H1 (cell line): ENCODE data around the gene ACTN3. TPM values are rescaled to one million over a fixed set of nuclear protein-coding genes. Genes with fewer than 3 reads are reported as not detected.
"Not testable (repeated sequence)": the region's sequence is repeated elsewhere in the genome, so short reads cannot be mapped to it uniquely, and the experiment has no call there.

ENCODE experiments used
- CTCF ChIA-PET: fragments of 300-600 bp; sonication (Branson Sonifier 250); formaldehyde crosslinking; loops from one replicate; lab custom pipeline; 2021; ENCODE audit not compliant: partially characterized antibody; lab: Charles Lee
- POLR2A ChIA-PET: fragments of 300-600 bp; sonication (Branson Sonifier 250); formaldehyde crosslinking; loops from one replicate; lab custom pipeline; 2021; ENCODE audit warnings: inconsistent platforms; ENCODE audit not compliant: partially characterized antibody; lab: Charles Lee
- DNase-seq, 2 experiments: peaks; one replicate each; pipeline versions ENCODE4 v3.0.0 to v3.0.0-alpha.2; 2010 to 2022; ENCODE audit warnings: low spot score in 2 of 2, low read depth in 1 of 2, mixed read lengths in 1 of 2
- FAIRE-seq: peaks from 2 replicates; lab custom pipeline; 2011; peaks lifted over from hg19 to GRCh38; lab: Jason Lieb, UNC
- H2AFZ ChIP-seq: 2 replicates; pipeline ENCODE4 v1.8.1; 2012; ENCODE audit warnings: low read length, inconsistent platforms
- H2AK5ac ChIP-seq: 2 replicates; pipeline ENCODE4 v1.6.1; 2013; ENCODE audit warnings: low read depth, low read length
- H2BK120ac ChIP-seq: replicated peaks from 2 replicates; pipeline ENCODE3; 2013; ENCODE audit warnings: low read depth, low read length, inconsistent platforms
- H2BK12ac ChIP-seq: 2 replicates; pipeline ENCODE4 v1.6.1; 2013; ENCODE audit warnings: low read depth, low read length
- H2BK15ac ChIP-seq: 2 replicates; pipeline ENCODE4 v1.6.1; 2013; ENCODE audit warnings: low read length
- H2BK20ac ChIP-seq: 2 replicates; pipeline ENCODE4 v1.6.1; 2013; ENCODE audit warnings: low read length
- H2BK5ac ChIP-seq: 2 replicates; pipeline ENCODE4 v1.6.1; 2013; ENCODE audit warnings: low read depth, low read length
- H3K14ac ChIP-seq: 2 replicates; pipeline ENCODE4 v1.6.1; 2013; ENCODE audit warnings: inconsistent platforms; ENCODE audit not compliant: insufficient read length
- H3K18ac ChIP-seq: 2 replicates; pipeline ENCODE4 v1.6.1; 2013; ENCODE audit warnings: low read length; ENCODE audit errors: extremely low read depth
- H3K23ac ChIP-seq: 2 replicates; pipeline ENCODE4 v1.6.1; 2013; ENCODE audit warnings: inconsistent platforms; ENCODE audit not compliant: insufficient read length
- H3K23me2 ChIP-seq: 2 replicates; pipeline ENCODE4 v1.6.1; 2013; ENCODE audit warnings: low read depth, low read length
- H3K27ac ChIP-seq: 2 replicates; pipeline ENCODE4 v1.6.1; 2011; ENCODE audit warnings: low read depth, low read length, inconsistent platforms
- H3K27me3 ChIP-seq, 4 experiments: replicated peaks in 1 of 4; 1 replicate in 1 of 4; 2 replicates in 3 of 4; pipeline versions ENCODE4 v1.6.1 to v1.8.1; 2011 to 2013; ENCODE audit warnings: low read length in 3 of 4, mild to moderate bottlenecking in 3 of 4, inconsistent platforms in 2 of 4, mixed read lengths in 2 of 4, moderate library complexity in 1 of 4; ENCODE audit not compliant: control insufficient read depth in 3 of 4, insufficient read depth in 3 of 4; ENCODE audit errors: extremely low read depth in 1 of 4
- H3K36me3 ChIP-seq, 4 experiments: 2 replicates each; pipeline versions ENCODE4 v1.6.1 to v1.8.1; 2011 to 2013; ENCODE audit warnings: mild to moderate bottlenecking in 4 of 4, low read length in 3 of 4, moderate library complexity in 2 of 4, control low read depth in 1 of 4, inconsistent platforms in 1 of 4; ENCODE audit not compliant: insufficient read depth in 4 of 4, control insufficient read depth in 2 of 4
- H3K4ac ChIP-seq: replicated peaks from 2 replicates; pipeline ENCODE3; 2013; ENCODE audit warnings: low read length, low read depth, mixed read lengths, inconsistent platforms; ENCODE audit not compliant: insufficient read length
- H3K4me1 ChIP-seq, 4 experiments: replicated peaks in 1 of 4; 1 replicate in 1 of 4; 2 replicates in 3 of 4; pipeline versions ENCODE4 v1.6.1 to v1.8.1; 2011 to 2013; ENCODE audit warnings: low read length in 3 of 4, inconsistent platforms in 2 of 4, mixed read lengths in 1 of 4; ENCODE audit not compliant: insufficient read depth in 4 of 4, control insufficient read depth in 3 of 4
- H3K4me2 ChIP-seq, 2 experiments: 2 replicates each; pipeline versions ENCODE4 v1.6.1 to v1.8.1; 2011 to 2013; ENCODE audit warnings: low read depth in 2 of 2, low read length in 2 of 2, control low read depth in 1 of 2, inconsistent platforms in 1 of 2, mild to moderate bottlenecking in 1 of 2; ENCODE audit not compliant: insufficient read depth in 1 of 2
- H3K4me3 ChIP-seq, 4 experiments: fragments of 200-600, 300-600 bp in 1 of 4; sonication (generic), shearing (Covaris generic), sonication (Bioruptor Twin) in 1 of 4; 2 replicates each; pipeline versions ENCODE4 v1.5.1 to v1.8.1; 2011 to 2016; ENCODE audit warnings: low read length in 4 of 4, low read depth in 3 of 4, control low read depth in 2 of 4, inconsistent platforms in 2 of 4, mild to moderate bottlenecking in 2 of 4, mixed read lengths in 1 of 4, moderate library complexity in 1 of 4; ENCODE audit not compliant: insufficient read depth in 2 of 4; ENCODE audit errors: extremely low read depth in 1 of 4
- H3K56ac ChIP-seq: replicated peaks from 2 replicates; pipeline ENCODE3; 2013; ENCODE audit warnings: low read depth, mild to moderate bottlenecking, mixed read lengths, low read length, inconsistent platforms; ENCODE audit not compliant: insufficient read length
- H3K79me1 ChIP-seq: 2 replicates; pipeline ENCODE4 v1.6.1; 2013; ENCODE audit warnings: low read depth, low read length, control low read depth
- H3K79me2 ChIP-seq, 2 experiments: 2 replicates each; pipeline versions ENCODE4 v1.6.1 to v1.8.1; 2012 to 2013; ENCODE audit warnings: low read length in 2 of 2, mild to moderate bottlenecking in 2 of 2, inconsistent platforms in 1 of 2; ENCODE audit not compliant: insufficient read depth in 2 of 2, control insufficient read depth in 1 of 2
- H3K9ac ChIP-seq, 4 experiments: replicated peaks in 1 of 4; 1 replicate in 1 of 4; 2 replicates in 3 of 4; pipeline versions ENCODE4 v1.6.1 to v1.8.1; 2011 to 2013; ENCODE audit warnings: low read depth in 3 of 4, low read length in 3 of 4, control low read depth in 2 of 4, mild to moderate bottlenecking in 2 of 4, moderate library complexity in 2 of 4, inconsistent platforms in 1 of 4; ENCODE audit errors: extremely low read depth in 1 of 4
- H3K9me3 ChIP-seq, 2 experiments: 2 replicates each; pipeline versions ENCODE4 v1.6.1 to v1.8.1; 2012 to 2013; ENCODE audit warnings: mild to moderate bottlenecking in 2 of 2, moderate library complexity in 2 of 2, control low read depth in 1 of 2, inconsistent platforms in 1 of 2, low read depth in 1 of 2, low read length in 1 of 2, mixed read lengths in 1 of 2; ENCODE audit not compliant: insufficient read depth in 2 of 2
- H4K20me1 ChIP-seq, 2 experiments: replicated peaks in 1 of 2; 2 replicates each; pipeline versions ENCODE3 to v1.8.1; 2011 to 2013; ENCODE audit warnings: inconsistent platforms in 2 of 2, low read length in 2 of 2, mild to moderate bottlenecking in 1 of 2; ENCODE audit not compliant: insufficient read depth in 2 of 2, control insufficient read depth in 1 of 2
- H4K5ac ChIP-seq: 2 replicates; pipeline ENCODE4 v1.6.1; 2013; ENCODE audit warnings: low read length, low read depth, mixed read lengths, inconsistent platforms; ENCODE audit not compliant: insufficient read length
- H4K8ac ChIP-seq: 2 replicates; pipeline ENCODE4 v1.8.0; 2013; ENCODE audit warnings: mild to moderate bottlenecking, moderate library complexity, low read length, inconsistent platforms; ENCODE audit not compliant: insufficient read depth; ENCODE audit errors: extremely low read depth
- H4K91ac ChIP-seq: replicated peaks from 2 replicates; pipeline ENCODE3; 2013; ENCODE audit warnings: low read length, mixed read lengths, inconsistent platforms; ENCODE audit not compliant: insufficient read length
- RNF2 ChIP-seq: fragments of 200-900, 300-1000 bp; sonication (generic); IDR thresholded peaks from 2 replicates; pipeline ENCODE4 v1.7.1; 2016; ENCODE audit warnings: borderline replicate concordance, low read depth, mild to moderate bottlenecking, antibody characterized with exemption, low read length; ENCODE audit not compliant: poor library complexity, severe bottlenecking; ENCODE audit errors: missing control alignments
- WGBS, 2 experiments: shearing (Covaris generic) in 1 of 2; methylation state at CpG; one replicate each; pipeline versions ENCODE4 v1.1.6 to v1.1.7; 2013 to 2015; ENCODE audit warnings: low lambda C conversion rate in 2 of 2, mixed read lengths in 2 of 2, inconsistent platforms in 1 of 2, low coverage in 1 of 2, missing lambda C conversion rate in 1 of 2; ENCODE audit not compliant: insufficient replicate concordance in 2 of 2, insufficient coverage in 1 of 2, insufficient read length in 1 of 2; ENCODE audit errors: extremely low coverage in 1 of 2, missing lambda C conversion rate in 1 of 2; 5-methylcytosine and 5-hydroxymethylcytosine counted together
- polyA plus RNA-seq, 7 experiments: library from polyadenylated mRNA; depleted of rRNA in 3 of 7; stranded (reverse) in 5 of 7; unstranded in 2 of 7; fragments of >200 nt in 5 of 7; fragments of 200-250 nt in 2 of 7; gene quantifications; 1 replicate in 5 of 7; 2 replicates in 1 of 7; 4 replicates in 1 of 7; pipeline versions ENCODE4 v1.2.1 to v1.2.3, GENCODE V29; 2011 to 2013; ENCODE audit warnings: missing spikeins in 2 of 7, mixed read lengths in 2 of 7
- total RNA-seq: library from RNA; stranded (reverse); fragmentation: NEBNext Ultra II Directional; extraction: Animal tissue kit (Norgen Biotek cat#: 25700); gene quantifications from 2 replicates; pipeline ENCODE4 v1.2.1, GENCODE V29; 2021

The ACTN3 gene
- total and polyA plus RNA-seq, 2 of the 8 experiments (the other 6 are each of a cell fraction or from before 2014, with no cell fraction given): 30.8 to 36.7 TPM

GRCh38 chr11:66539870-66540213, 6.9 kb upstream of the ACTN3 start (continued):
- TF ChIP-seq RNF2: no peak
- TF ChIP-seq, all 59 proteins: peak for 0

- H3K4me2 ChIP-seq, H4K8ac ChIP-seq, H2AK5ac ChIP-seq, H3K4me3 ChIP-seq, FAIRE-seq, H3K56ac ChIP-seq, H4K5ac ChIP-seq, H3K4ac ChIP-seq, H3K23ac ChIP-seq, H3K18ac ChIP-seq, H2BK5ac ChIP-seq, H3K36me3 ChIP-seq, H3K14ac ChIP-seq, H3K79me1 ChIP-seq, H2BK20ac ChIP-seq, H3K79me2 ChIP-seq, H3K9me3 ChIP-seq, H2BK120ac ChIP-seq, H3K9ac ChIP-seq, H3K23me2 ChIP-seq, H2AFZ ChIP-seq, H4K91ac ChIP-seq, H3K27ac ChIP-seq, H2BK15ac ChIP-seq, H3K27me3 ChIP-seq, CTCF ChIA-PET, DNase-seq, H2BK12ac ChIP-seq, H4K20me1 ChIP-seq: not testable (repeated sequence)
- 95% methylated on average over 8 of the region's 8 CpGs; no CpG with 5 or more reads in 1 of the 2 experiments for WGBS, 2 experiments
- peaks cover 0 to 17% (median 4%) of the 10 kb centered on the region in 4 experiments; a peak in 6 of 7 replicates for H3K4me1 ChIP-seq
- POLR2A ChIA-PET: interaction anchor here (0.6 to 2.9 kb wide), 5 partner anchors 10 to 182 kb away, joined by 3 to 7 read pairs (median 4); partner anchors contain the start of gene RBM4
Observed at GRCh38 chr11:66540598-66540997, 6.1 kb upstream of the ACTN3 start.
